Tibial nerve (tissue), 3 donors: ENCODE measurements around the gene SLC5A10.

Experiments used
- POLR2A ChIP-seq, 2 donors: fragments of 450-650 bp; IDR thresholded peaks; one replicate each; pipeline ENCODE4 v1.6.1; 2017; ENCODE audit warnings: antibody characterized with exemption in 2 of 2, mild to moderate bottlenecking in 2 of 2, moderate library complexity in 2 of 2
- TF ChIP-seq, protein P1 (sequence below), 5 experiments: fragments of 200-600 bp in 3 of 5; fragments of 450-650 bp in 2 of 5; sonication (generic) in 3 of 5; IDR thresholded peaks; one replicate each; pipeline ENCODE4 v1.5.1; 2016 to 2019; ENCODE audit warnings: antibody characterized with exemption in 5 of 5, mild to moderate bottlenecking in 3 of 5, moderate library complexity in 2 of 5

DNA sequence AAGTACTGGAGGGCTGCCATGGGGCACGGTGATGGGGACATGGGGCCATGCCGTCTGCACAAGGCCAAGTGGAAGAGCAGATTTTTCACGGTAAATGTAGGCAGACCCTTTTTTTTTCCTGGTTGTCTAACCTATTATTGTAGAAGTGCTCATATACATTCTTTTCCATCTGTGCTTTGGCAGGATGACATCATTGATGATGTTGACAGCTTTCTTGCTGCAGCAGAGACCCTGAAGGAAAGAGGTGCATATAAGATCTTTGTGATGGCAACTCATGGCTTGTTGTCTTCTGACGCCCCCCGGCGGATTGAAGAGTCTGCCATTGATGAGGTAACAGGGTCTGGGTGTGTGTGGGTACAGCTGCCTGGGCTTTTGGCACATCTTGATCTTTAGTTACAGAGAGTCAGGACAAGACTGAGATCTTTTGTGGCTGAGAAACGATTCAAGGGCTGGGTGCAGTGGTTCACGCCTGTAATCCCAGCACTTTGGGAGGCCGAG is 23.3 kb upstream of the SLC5A10 start:
- no peak for TF ChIP-seq POLR2A (IDR thresholded peaks at IDR 0.05)
- TF ChIP-seq, protein P1, sequence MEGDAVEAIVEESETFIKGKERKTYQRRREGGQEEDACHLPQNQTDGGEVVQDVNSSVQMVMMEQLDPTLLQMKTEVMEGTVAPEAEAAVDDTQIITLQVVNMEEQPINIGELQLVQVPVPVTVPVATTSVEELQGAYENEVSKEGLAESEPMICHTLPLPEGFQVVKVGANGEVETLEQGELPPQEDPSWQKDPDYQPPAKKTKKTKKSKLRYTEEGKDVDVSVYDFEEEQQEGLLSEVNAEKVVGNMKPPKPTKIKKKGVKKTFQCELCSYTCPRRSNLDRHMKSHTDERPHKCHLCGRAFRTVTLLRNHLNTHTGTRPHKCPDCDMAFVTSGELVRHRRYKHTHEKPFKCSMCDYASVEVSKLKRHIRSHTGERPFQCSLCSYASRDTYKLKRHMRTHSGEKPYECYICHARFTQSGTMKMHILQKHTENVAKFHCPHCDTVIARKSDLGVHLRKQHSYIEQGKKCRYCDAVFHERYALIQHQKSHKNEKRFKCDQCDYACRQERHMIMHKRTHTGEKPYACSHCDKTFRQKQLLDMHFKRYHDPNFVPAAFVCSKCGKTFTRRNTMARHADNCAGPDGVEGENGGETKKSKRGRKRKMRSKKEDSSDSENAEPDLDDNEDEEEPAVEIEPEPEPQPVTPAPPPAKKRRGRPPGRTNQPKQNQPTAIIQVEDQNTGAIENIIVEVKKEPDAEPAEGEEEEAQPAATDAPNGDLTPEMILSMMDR (IDR thresholded peaks at IDR 0.05): no peak
